NK-92 treated with Interleukin-12 subunit alpha and Interleukin-12 subunit beta, amount 100 ng/mL, for 24 hours (cell line): Measurements from ENCODE around the gene CPED1.
"Not testable (repeated sequence)": the region's sequence is repeated elsewhere in the genome, so short reads cannot be mapped to it uniquely, and the experiment has no call there.

Experiments used
- DNase-seq: peaks from one replicate; lab custom pipeline; 2025; lab: John Stamatoyannopoulos, UW

Gene CPED1

DNA sequence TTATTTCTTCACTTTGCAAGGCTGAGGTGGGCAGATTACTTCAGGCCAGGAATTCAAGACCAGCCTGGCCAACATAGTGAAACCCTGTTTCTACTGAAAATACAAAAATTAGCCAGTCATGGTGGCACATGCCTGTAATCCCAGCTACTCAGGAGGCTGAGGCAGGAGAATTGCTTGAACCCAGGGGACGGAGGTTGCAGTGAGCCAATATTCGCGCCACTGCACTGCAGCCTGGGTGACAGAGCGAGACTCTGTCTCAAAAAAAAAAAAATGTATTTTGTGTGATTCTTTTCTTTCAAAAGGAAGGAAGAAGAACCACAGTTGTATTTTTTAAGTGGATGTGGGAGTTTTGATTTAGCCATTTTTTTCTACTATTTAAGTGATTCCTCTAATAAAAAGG, 195.4 kb downstream of the CPED1 start:
- not testable (repeated sequence) for DNase-seq

DNA sequence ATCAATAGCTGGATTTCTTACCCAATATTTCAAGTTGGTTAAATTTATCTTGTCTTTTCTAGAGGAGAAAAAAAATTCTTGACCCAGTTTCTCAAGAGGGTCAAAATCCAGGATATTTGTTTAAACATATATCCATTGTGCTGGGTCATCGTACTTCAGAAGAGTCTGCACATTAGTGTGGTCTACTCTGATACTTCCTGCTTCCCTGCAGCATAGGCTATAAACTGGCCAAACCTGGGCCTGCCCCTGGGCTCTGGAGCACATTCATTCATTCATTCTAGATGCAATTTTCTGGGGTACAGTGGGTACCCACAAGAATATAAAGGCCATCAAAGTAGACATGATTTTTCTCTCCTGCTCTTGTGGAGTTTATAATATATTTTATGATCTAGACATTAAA, 198.2 kb downstream of the CPED1 start:
- DNase-seq = no peak

DNA sequence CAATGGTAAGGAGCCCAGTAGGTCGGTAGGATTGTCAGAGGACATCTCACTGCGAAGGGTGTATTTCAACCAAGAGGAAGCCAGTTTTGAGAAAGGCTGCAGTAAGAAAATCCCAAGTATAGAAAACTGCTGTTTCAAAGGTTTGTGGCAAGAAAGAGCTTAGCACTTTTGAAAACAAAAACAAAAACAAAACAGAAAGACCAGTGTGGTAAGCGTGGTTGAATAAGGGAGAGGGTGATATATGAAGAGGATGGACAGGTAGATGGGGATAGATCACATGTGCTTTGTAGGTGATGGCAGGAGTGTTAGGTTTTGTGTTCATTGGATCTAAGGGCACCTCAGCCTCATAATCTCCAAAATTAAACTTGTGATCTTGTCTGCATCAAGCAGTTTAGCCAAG, 198.7 kb downstream of the CPED1 start:
- DNase-seq = no peak

DNA sequence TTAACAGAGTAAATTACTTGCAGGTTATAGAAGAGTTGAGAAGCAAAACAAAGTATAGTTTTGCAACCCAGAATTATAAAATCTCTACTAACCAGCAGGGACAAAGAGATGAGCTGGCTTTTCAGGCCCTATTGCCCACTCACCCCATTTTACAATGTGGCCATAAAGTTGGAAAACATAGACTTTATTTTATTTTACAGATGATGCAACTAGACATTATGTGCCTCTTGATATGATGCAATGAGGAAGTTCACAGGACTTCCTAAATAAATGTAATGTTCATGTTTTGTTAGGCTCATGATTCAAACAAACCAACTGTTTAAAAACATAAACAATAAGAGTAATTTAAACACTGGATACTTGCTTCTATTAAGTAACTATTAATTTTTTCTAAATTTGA, 199.2 kb downstream of the CPED1 start:
- DNase-seq = no peak

DNA sequence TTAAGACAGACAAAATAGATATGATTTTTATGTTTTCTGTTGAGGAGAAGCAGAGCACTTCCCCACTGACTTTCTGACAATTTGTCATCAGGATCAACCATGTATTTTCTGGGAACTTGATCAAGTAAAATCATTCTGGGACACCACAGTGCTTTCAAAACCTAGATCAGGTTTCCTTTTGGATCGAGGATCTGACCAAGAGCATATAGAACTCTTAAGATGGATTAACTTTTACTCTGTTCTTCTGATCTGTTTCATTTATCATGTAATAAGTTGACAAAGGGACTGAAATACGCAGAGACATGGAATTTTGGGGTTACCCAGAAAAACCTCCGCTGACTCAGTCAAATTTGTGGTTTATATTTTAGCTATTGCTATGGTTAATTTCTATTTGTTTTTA, 204.3 kb downstream of the CPED1 start:
- DNase-seq = no peak

DNA sequence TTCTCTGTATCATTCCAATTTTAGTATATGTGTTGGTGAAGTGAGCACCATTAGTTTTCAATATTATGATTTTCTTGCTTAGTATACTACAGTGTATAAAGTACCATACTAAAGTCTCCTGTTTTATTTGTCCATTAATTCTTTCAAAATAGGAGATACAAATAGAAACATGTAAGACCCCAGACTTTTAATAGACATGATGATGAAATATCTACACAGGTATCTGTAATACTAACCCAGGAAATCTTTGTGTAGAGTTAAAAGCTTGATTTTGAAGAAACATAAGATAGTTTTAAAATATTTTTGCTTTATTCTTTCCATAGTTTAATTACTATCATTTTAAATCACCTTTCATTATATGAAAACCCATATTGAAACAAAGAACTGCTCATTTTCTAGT, 206.5 kb downstream of the CPED1 start:
- DNase-seq = no peak

DNA sequence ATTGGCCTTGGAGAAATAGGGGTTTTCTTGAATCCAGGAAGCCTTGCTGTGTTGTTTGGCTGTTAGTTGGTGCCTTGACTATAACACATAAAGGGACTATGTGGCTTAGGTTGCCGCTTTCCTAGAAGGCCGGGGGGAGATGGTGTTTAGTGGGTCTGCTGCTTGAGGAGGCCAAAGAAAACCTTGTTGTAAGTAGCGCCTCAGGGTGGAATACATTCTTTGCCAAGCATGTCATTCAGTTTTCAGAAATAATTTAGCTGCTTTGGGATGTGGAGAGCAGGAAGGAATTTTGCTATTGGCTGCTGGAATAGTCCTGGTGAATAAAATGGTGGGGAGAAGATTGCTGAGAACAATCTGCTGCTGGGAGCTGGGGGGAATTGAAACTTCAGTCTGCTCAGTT, 207.4 kb downstream of the CPED1 start:
- no peak for DNase-seq

DNA sequence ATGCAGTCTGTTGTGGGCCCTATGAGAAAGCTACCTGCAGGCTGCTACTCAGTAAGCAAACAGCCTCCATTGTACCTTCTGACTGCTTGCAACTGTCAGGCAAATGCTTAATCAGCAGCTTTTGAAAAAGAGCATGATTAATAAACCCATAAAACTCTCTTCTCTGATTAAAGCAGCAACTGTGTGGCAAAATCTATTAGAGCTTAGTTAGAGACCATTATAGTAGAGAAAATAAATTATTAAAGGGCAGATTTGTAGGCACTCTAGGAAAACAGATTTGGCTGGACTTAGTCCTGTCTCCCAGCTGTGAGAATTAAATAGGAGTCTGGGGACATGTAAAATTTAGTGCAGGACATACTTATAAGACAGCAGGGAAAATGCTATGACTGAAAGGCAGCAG, 207.8 kb downstream of the CPED1 start:
- DNase-seq = no peak

DNA sequence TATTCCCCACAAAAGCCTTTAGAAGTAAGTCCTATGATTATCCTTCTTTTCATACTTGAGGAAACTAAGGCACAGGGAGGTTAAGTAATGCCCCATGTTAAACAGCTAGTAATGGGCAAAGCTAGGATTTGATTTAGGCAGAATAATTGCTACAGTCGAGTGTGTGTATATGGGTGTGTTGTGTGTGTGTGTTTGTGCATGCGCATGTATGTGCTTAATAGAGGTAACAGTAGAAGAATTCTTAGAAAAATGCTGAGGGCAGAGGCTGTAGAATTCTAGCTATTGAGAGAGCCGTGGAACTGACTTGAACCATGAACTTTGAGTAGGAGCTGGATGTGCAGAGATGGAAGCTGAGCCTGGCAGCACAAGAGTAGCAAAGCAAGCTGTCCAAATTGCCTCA, 208.9 kb downstream of the CPED1 start:
- DNase-seq = no peak

DNA sequence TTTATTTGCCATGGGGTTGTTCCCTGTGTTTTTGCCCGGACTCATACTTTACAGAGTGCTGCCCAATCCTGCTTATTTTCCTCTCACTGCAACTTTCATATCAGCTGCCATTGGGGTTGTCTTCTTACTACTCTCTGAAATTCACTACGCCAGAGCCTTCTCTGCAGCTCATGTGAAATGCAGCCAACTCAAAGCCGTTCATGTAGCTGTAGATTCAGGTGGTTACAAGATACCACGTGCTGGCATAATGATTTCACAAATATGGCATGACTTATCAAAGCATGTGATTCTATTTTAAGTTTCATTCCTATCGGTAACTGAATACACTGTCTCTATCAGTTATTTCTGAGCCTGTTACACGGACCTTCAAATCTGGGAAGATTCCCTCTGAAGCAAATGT, 210.0 kb downstream of the CPED1 start:
- DNase-seq = no peak

DNA sequence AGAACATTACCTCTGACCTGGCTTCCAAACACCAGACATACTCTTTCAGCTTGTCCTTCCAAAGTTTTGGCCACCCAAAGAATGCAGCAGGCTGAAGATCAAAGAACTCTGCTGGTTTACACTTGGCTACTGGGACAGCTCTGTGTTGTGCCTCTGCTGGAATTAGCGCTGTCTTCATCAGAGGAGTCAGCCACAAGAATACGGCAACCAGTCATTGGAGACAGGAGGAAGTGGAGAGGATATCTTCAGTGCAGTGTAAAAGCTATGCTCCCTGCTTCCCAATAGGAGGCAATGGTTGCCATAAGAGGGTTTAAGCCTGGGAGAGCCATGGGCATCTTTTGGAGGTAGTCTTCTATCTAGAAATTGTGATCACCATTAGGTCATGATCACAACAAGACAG, 213.6 kb downstream of the CPED1 start:
- no peak for DNase-seq

DNA sequence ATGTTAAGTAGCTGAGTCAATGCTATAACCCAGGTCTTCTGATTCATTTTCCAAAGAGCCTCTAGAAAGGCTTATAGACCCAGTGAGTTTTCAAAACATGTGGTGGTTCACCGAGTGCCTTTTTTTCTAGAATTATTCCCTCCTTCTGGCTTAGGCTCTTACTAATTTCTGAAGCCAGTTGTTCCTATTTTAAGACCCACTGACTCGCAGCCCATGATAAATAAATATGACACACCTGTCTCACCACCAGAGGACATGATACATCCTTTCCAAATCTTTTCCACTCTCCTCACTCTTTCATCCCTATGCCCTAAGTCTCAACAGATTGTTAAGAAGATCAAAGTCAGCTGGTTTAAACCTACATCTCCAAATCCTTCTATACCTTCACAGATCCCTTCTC, 214.3 kb downstream of the CPED1 start:
- DNase-seq = no peak

DNA sequence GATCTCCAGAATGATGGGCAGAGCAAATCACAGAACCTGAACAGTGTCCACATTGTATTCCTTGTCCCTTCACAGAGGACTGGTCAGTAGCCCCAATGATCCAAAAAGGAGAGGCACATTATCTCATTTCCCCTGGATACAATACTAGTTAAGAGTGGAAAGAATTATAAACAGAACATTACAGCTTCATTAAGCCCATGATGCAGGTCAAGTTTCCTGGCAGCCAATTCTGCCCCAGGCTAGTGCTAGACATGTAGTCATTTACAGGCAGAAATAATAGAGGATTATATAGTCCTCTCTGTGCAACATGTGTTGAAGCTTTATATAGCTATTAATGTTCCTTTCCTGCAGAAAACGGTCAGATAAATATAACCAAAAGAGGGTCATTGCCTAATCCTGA, 216.0 kb downstream of the CPED1 start:
- DNase-seq = no peak

DNA sequence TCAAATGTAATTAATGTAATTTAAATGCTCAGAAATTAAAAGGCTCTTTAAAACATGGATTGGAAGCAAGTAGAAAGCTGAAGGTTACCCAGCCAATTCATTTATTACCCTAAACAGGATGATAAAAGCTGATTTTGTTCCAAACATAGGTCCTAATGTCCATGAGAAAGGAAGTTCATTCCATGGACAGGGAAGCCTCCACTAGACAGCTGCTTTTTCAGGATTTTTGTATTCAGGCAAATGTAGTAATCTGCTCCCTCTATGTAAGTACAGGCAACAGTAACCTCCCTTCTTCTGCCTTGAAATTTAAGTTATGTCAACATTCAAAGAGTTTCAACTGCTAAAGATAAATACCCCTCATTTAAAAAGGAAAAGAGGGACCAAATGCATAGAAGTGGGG, 217.3 kb downstream of the CPED1 start:
- DNase-seq = no peak

DNA sequence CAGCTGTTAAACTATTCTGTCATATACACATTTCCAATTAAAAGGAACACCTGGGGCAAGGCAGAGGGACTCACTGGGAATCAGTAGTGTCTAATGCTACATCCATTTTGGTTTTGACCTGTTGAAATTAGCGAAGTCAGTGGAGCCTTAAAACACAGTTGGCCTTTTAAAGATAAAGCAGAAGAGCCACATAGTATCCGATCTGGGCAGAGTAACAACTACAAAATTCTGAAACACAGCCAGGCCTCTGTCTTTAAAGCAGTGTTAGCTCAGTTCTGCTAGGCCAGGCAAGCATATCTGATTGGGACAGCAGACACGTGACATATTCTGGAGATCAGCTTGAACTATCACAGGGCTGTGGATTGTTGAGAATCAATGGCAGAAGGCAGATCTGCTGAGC, 222.7 kb downstream of the CPED1 start:
- no peak for DNase-seq

DNA sequence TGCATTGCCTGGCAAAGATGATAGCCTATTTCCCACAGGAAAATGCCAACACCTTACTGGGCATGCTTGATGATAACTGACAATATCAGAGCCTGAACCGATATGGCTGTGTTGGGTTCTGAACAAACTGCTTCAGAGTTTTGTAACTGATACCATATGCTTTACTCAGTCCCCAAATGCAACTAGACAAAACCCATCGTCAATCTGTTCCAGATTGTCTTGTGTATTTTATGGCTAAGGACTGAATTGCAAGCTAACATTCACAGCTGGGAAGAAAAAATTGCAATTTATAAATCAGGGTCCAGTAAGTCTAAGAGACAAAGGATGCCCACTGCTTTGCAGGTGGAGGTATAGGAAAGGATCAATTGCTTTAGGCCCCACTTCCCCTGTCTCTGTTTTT, 223.5 kb downstream of the CPED1 start:
- DNase-seq = no peak

DNA sequence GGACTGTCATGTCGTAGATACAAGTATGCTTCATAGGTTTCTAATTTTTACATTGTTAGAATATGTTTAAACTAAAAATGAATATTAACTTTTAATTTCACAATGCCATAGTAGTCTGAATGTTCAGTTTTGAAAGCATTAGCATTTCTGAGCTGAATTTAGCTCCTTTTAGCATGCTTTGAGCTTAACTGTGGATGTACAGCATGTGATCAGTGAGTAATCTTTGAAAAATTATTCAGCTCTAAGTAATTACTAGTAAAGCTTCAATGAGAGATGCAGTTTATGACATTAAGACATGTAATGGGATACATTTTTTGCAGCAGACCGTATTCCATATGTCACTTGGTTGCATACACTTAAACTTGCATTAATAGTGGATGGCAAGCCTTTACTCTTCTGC, 226.1 kb downstream of the CPED1 start:
- DNase-seq = no peak

DNA sequence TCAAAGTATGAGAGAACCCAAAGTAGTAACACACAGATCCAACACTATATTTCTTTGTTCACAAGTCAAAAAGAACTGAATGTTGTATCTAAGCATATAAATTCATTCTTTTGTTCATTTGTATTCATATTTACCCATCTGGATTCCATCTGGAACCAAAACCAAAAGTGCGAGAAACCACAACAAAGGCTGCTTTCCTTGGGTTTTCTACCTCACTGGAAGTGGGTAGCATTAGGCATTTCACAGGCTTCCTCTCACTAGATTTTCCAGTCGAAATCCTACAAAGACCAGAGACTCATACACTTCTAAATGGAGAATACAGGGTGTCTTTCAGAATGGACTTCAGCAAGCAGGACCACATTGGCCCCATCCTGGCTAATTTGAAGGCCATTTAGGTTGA, 230.5 kb downstream of the CPED1 start:
- DNase-seq = no peak

DNA sequence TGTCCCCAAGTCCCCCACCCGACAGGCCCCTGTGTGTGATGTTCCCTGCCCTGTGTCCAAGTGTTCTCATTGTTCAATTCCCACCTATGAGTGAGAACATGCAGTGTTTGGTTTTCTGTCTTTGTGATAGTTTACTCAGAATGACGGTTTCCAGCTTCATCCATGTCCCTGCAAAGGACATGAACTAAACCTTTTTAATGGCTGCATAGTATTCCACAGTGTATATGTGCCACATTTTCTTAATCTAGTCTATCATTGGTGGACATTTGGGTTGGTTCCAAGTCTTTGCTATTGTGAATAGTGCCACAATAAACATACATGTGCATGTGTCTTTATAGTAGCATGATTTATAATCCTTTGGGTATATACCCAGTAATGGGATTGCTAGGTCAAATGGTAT, 232.6 kb downstream of the CPED1 start:
- not testable (repeated sequence) for DNase-seq

DNA sequence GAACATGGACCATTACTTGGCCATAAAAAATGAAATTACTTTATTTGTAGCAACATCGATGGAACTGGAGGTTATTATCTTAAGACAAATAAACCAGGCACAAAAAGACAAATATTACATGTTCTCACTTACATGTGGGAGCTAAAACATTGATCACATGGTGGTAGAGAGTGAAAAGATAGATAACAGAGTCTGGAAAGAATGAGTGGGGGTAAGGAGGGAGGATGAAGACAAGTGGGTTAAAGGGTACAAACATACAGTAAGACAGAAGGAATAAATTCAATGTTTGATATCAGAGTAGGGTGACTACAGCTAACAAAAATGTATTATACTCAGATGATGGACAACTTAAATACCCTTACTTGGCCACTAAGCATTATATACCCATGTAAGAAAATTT, 240.3 kb downstream of the CPED1 start:
- DNase-seq = no peak

DNA sequence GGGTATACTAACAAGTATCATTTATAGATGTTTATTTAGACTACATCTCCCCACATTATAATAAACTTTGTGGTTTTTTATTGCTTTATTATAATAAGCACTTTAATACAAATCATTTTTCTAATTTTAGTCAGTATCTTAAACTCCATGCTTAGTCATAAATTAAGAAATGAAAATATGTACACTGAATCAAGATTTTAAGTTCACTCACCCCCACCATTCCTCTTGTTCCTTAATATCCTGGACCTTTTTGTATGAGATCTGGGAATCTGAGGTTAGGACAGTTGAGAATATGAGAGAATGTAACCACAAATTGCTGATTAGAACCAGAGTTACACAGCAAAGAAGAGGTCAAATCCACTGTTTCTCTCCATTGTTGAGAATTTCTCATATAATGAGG, 246.7 kb downstream of the CPED1 start:
- no peak for DNase-seq

DNA sequence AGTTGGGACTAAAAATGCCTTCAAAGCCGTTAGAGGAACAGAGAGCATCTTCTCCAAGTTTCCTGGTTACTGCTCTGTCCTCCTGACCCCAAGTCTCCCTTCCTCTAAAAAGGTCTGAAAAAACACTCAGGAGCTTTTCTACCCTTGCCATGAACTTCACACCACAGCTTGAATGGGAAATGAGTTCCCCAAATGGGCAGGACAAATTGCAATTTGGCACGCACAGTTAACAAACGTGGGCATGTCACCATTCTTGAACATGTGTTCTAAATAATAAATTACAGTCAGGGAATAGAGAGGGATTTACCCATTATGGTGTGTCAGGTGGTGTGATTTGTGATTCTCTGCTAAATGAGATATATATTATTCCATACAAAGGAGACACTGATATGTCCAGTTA, 249.1 kb downstream of the CPED1 start:
- no peak for DNase-seq

DNA sequence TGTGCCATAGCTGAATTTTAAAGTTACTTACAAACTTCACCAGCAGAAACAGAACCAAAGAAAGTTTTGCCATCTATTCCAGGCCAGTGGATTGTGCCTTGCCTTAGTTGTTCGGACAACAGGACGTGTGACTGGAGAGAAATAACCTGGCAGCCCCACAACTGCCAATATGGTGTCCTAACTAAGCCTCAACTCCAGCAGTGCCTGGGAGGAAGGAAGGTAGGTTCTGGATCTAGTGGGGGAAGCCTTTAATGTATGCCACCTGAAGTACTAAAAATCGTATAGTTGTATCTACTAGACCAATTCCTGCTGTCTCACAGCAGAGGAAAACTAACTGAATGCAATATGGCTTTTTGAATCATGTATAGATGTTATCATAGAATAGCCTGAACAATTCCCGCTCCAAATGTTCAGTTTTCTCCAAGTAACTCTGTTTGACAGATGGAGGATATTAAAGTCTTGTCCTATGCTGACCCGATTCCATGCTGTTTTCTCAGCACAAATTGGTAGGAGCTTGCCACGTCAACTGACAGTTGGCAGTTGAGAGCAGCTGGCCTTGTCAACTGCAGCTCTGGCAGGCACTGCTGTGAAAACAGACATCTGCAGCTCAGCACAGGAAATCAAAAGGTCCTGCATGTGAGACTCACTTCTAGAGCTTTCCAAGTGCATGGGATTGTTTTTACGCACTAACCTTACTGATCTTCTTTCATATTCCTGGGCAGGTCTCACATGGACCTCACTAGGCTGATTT, 255.8 kb downstream of the CPED1 start:
- no peak for DNase-seq

DNA sequence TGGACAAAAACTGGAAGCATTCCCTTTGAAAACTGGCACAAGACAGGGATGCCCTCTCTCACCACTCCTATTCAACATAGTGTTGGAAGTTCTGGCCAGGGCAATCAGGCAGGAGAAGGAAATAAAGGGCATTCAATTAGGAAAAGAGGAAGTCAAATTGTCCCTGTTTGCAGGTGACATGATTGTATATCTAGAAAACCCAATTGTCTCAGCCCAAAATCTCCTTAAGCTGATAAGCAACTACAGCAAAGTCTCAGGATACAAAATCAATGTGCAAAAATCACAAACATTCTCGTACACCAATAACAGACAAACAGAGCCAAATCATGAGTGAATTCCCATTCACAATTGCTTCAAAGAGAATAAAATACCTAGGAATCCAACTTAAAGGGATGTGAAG, 262.9 kb downstream of the CPED1 start:
- DNase-seq = not testable (repeated sequence)
